Large intestine (tissue), 3 donors: ENCODE measurements around the gene MINK1. TPM values are rescaled to one million over a fixed set of nuclear protein-coding genes. Genes with fewer than 3 reads are reported as not detected.

ENCODE experiments used
- DNase-seq, 2 donors: peaks; one replicate each; pipeline versions ENCODE4 v3.0.0 to v3.0.0-alpha.2; 2013
- H3K27ac ChIP-seq: one replicate; pipeline ENCODE4 v1.5.1; 2013; ENCODE audit warnings: low read length
- H3K27me3 ChIP-seq: 2 replicates; pipeline ENCODE4 v1.6.1; 2013; ENCODE audit warnings: low read length; ENCODE audit not compliant: control insufficient read depth, insufficient read depth
- H3K36me3 ChIP-seq: 2 replicates; pipeline ENCODE4 v1.6.1; 2013; ENCODE audit warnings: low read length; ENCODE audit not compliant: control insufficient read depth, insufficient read depth
- H3K4me1 ChIP-seq: one replicate; pipeline ENCODE4 v1.6.1; 2013; ENCODE audit warnings: low read length; ENCODE audit not compliant: control insufficient read depth, insufficient read depth
- H3K4me3 ChIP-seq: one replicate; pipeline ENCODE4 v1.5.1; 2013; ENCODE audit warnings: low read length
- H3K9me3 ChIP-seq: one replicate; pipeline ENCODE4 v1.6.1; 2013; ENCODE audit warnings: mild to moderate bottlenecking, low read depth, low read length, moderate library complexity; ENCODE audit not compliant: control insufficient read depth
- WGBS: methylation state at CpG from one replicate; pipeline ENCODE4 v1.1.5; 2013; ENCODE audit warnings: low lambda C conversion rate; ENCODE audit not compliant: insufficient coverage; 5-methylcytosine and 5-hydroxymethylcytosine counted together
- polyA plus RNA-seq: library from polyadenylated mRNA; unstranded; fragments of 120-200 nt; gene quantifications from one replicate; pipeline ENCODE4 v1.2.1, GENCODE V29; 2013

Gene MINK1
- polyA plus RNA-seq, 1 donor, result 103 TPM

DNA sequence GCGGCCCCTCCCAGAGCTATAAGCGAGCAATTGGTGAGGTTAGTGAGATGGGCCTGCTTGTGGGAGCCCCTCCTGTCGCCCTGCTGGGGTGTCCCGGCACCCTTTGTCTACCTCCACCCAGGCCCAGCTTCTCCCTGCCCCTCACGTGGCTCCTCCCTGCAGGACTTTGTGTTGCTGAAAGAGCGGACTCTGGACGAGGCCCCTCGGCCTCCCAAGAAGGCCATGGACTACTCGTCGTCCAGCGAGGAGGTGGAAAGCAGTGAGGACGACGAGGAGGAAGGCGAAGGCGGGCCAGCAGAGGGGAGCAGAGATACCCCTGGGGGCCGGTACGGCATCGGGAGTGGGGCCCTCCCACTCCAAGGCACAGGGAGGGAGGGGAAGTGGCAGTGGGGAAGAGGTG, 60.1 kb downstream of the MINK1 start:
- Histone ChIP-seq H3K27ac (peak overlapping the region; percentile 65), H3K4me3 (peak overlapping the region; percentile 19), H3K36me3 (peaks cover 86% of the 10 kb centered on the region), H3K4me1 (peaks cover 8% of the 10 kb centered on the region), H3K27me3 (no peaks in the 10 kb centered on the region), H3K9me3 (no peaks in the 10 kb centered on the region)
- peak; percentile 62 to 67 for DNase-seq
- WGBS, result 80% methylated on average over 1 of the region's 18 CpGs

DNA sequence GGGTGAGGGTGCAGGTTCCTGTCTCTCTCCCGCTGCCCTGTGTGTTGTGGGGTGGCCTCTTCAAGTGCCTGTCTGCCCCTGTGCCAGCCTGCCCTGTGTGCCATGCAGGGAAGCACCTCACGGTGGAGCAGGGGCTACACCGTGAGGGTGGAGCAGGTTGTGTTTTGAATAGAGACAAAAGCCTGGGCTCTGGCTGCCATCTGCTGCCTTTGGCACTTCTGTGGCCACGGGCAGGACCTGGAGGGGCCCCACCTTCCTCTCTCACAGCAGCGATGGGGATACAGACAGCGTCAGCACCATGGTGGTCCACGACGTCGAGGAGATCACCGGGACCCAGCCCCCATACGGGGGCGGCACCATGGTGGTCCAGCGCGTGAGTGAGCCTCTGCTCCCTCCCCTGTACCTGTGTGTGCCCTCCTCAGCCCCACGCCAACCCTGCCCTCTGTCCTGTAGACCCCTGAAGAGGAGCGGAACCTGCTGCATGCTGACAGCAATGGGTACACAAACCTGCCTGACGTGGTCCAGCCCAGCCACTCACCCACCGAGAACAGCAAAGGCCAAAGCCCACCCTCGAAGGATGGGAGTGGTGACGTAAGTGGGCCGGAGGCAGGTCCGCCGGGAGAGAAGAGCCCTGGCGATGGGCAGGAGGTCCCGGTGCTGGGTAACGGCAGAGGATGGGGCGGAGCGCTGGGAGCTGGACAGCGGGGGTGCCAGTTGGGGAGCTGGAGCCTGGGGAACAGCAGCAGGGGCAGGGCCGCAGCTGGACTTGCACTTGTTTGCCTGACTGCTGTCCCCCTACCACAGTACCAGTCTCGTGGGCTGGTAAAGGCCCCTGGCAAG, 60.8 kb downstream of the MINK1 start:
- Histone ChIP-seq H3K36me3 (peaks cover 81% of the 10 kb centered on the region), H3K27me3 (peaks cover 2% of the 10 kb centered on the region), H3K4me1 (peaks cover 13% of the 10 kb centered on the region), H3K9me3 (no peaks in the 10 kb centered on the region), H3K4me3 (peak overlapping the region; percentile 19), H3K27ac (peak overlapping the region; percentile 65)
- no CpG with 5 or more reads among the region's 31 CpGs for WGBS
- DNase-seq, result no peak

DNA sequence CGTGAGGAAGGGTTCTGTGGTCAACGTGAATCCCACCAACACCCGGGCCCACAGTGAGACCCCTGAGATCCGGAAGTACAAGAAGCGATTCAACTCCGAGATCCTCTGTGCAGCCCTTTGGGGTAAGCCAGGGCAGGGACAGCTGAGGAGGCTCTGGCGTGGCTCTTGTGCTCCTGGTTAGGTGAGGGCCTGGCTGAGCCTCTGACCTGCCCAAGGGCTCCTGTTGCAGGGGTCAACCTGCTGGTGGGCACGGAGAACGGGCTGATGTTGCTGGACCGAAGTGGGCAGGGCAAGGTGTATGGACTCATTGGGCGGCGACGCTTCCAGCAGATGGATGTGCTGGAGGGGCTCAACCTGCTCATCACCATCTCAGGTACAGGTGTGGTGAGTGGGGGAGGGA, 62.0 kb downstream of the MINK1 start:
- WGBS, result no CpG with 5 or more reads among the region's 13 CpGs
- Histone ChIP-seq H3K36me3 (peaks cover 75% of the 10 kb centered on the region), H3K4me3 (no peak overlapping the region), H3K4me1 (peaks cover 20% of the 10 kb centered on the region), H3K27me3 (peaks cover 13% of the 10 kb centered on the region), H3K9me3 (peaks cover 2% of the 10 kb centered on the region), H3K27ac (no peak overlapping the region)
- DNase-seq, result no peak

DNA sequence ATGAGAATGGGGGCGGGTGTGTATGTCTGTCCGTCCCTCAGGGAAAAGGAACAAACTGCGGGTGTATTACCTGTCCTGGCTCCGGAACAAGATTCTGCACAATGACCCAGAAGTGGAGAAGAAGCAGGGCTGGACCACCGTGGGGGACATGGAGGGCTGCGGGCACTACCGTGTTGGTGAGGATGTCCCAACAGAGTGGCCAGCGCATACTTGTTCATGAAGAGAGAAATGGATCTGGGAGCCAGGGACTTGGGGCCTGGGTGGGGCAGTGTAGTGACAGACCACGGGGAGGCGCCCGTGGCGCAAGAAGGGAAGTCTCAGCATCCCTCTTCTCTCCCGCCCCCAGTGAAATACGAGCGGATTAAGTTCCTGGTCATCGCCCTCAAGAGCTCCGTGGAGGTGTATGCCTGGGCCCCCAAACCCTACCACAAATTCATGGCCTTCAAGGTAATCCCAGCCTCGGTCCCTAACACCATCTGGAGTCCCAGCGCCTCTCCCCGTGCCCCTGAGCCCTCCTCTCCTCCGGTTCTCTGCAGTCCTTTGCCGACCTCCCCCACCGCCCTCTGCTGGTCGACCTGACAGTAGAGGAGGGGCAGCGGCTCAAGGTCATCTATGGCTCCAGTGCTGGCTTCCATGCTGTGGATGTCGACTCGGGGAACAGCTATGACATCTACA, 62.7 kb downstream of the MINK1 start:
- Histone ChIP-seq H3K4me1 (peaks cover 27% of the 10 kb centered on the region), H3K36me3 (peaks cover 69% of the 10 kb centered on the region), H3K27ac (no peak overlapping the region), H3K9me3 (peaks cover 8% of the 10 kb centered on the region), H3K27me3 (peaks cover 19% of the 10 kb centered on the region), H3K4me3 (no peak overlapping the region)
- no peak for DNase-seq
- no CpG with 5 or more reads among the region's 27 CpGs for WGBS

DNA sequence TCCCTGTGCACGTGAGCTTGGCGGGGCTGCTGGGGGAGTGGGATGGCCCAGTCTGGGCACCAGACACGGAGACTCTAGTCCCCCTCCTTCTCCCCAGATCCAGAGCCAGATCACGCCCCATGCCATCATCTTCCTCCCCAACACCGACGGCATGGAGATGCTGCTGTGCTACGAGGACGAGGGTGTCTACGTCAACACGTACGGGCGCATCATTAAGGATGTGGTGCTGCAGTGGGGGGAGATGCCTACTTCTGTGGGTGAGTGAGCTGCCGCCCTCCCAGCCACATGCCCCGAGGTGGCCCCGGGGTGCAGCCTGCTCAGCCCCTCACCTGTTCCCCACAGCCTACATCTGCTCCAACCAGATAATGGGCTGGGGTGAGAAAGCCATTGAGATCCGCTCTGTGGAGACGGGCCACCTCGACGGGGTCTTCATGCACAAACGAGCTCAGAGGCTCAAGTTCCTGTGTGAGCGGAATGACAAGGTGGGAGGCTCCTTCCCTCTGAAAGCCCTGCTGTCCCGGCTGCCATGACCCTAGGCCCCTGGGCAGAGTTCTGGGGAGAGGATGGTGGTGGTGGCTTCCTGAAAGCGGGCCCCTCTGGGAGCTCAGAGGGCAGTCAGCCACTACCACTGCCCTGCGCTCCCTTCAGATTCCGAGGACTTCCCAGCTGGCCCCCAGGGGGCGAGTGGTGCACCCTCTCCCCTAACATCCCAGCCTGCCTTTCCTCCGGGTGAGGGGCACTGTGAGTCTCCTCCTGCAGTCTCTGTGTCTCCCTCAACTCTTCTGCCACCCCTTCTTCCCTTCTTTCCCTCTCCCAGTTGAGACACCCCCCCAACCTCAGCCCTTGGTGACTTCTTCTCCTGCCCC, 63.4 kb downstream of the MINK1 start:
- no peak overlapping the region for H3K4me3 ChIP-seq
- no peak overlapping the region for H3K27ac ChIP-seq
- no peak for DNase-seq
- peaks cover 27% of the 10 kb centered on the region for H3K27me3 ChIP-seq
- H3K4me1 ChIP-seq, result peaks cover 31% of the 10 kb centered on the region
- WGBS, result no CpG with 5 or more reads among the region's 27 CpGs
- H3K9me3 ChIP-seq, result peaks cover 15% of the 10 kb centered on the region
- peaks cover 61% of the 10 kb centered on the region for H3K36me3 ChIP-seq

DNA sequence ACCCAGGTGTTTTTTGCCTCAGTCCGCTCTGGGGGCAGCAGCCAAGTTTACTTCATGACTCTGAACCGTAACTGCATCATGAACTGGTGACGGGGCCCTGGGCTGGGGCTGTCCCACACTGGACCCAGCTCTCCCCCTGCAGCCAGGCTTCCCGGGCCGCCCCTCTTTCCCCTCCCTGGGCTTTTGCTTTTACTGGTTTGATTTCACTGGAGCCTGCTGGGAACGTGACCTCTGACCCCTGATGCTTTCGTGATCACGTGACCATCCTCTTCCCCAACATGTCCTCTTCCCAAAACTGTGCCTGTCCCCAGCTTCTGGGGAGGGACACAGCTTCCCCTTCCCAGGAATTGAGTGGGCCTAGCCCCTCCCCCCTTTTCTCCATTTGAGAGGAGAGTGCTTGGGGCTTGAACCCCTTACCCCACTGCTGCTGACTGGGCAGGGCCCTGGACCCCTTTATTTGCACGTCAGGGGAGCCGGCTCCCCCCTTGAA, 64.1 kb downstream of the MINK1 start:
- no peak for DNase-seq
- H3K4me1 ChIP-seq, result peaks cover 31% of the 10 kb centered on the region
- no peak overlapping the region for H3K27ac ChIP-seq
- H3K27me3 ChIP-seq, result peaks cover 32% of the 10 kb centered on the region
- H3K4me3 ChIP-seq, result no peak overlapping the region
- peaks cover 54% of the 10 kb centered on the region for H3K36me3 ChIP-seq
- WGBS, result no CpG with 5 or more reads among the region's 10 CpGs
- H3K9me3 ChIP-seq, result peaks cover 17% of the 10 kb centered on the region

DNA sequence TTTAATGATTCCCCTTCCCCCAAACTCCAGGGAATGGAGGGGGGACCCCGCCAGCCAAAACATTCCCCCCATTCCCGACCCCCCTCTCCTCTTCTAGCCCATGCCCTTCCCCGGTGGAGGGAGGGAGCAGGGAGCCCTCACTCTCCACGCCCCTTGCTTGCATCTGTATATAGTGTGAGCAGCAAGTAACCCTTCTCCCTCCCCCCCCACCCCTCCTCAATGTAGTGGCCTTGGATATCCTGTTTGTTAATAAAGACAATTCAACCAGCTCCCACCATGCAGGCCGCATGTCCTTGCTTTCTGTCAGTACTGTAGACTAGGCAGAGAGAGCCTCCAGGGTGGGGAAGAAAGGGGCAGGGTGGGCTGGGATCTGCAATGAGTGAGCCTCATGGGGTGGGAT, 64.6 kb downstream of the MINK1 start:
- WGBS, result 80% methylated on average over 1 of the region's 5 CpGs
- no peak overlapping the region for H3K27ac ChIP-seq
- H3K9me3 ChIP-seq, result peaks cover 17% of the 10 kb centered on the region
- H3K36me3 ChIP-seq, result peaks cover 49% of the 10 kb centered on the region
- no peak overlapping the region for H3K4me3 ChIP-seq
- peaks cover 32% of the 10 kb centered on the region for H3K27me3 ChIP-seq
- DNase-seq, result no peak
- H3K4me1 ChIP-seq, result peaks cover 33% of the 10 kb centered on the region

DNA sequence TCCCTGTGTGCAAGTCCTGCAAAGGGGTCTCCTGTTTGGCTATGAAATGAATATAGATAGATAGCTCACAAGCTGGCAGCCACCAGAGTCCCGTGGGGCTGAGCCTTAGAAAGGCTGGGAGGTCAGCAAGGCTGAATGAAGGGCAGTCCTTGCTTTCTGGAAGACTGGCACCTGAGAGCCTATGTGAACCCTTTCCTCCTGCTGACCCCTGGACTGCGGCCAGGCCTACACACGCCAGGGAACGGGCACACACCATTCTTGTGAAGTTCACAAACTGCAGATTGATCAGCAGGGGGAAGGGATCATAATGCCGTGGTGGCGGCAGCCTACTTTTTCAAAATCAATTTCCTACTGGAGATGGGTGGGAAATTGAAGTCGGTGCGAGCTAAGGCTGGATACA, 65.2 kb downstream of the MINK1 start:
- Histone ChIP-seq H3K27me3 (peaks cover 32% of the 10 kb centered on the region), H3K36me3 (peaks cover 43% of the 10 kb centered on the region), H3K4me3 (no peak overlapping the region), H3K9me3 (peaks cover 17% of the 10 kb centered on the region), H3K4me1 (peaks cover 36% of the 10 kb centered on the region), H3K27ac (no peak overlapping the region)
- DNase-seq, result no peak
- WGBS, result no CpG with 5 or more reads among the region's 8 CpGs

DNA sequence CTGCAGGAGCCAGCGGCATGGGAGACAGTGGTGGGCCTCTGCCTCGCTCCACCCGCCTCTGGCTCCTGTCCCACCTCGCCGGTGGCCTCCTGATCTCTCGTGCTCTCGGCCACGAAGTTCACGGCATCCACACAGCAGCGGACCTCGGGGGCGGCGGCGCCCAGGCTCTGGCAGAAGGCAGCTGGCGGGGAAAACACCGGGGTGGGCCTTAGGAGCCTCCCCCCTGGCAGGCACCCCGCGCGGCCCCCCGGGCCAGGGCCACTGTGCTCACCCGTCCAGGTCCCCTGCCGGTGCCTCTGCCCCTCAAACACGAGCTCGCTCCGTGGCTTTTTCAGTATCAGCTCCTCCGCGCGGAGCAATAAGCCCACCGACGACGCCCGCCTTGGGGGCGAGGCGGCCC, 65.8 kb downstream of the MINK1 start:
- peak overlapping the region; percentile 58 for H3K4me3 ChIP-seq
- H3K27me3 ChIP-seq, result peaks cover 32% of the 10 kb centered on the region
- H3K4me1 ChIP-seq, result peaks cover 37% of the 10 kb centered on the region
- DNase-seq, result no peak
- H3K36me3 ChIP-seq, result peaks cover 37% of the 10 kb centered on the region
- peaks cover 17% of the 10 kb centered on the region for H3K9me3 ChIP-seq
- WGBS, result no CpG with 5 or more reads among the region's 34 CpGs
- no peak overlapping the region for H3K27ac ChIP-seq
